H1 (cell line): ENCODE data around the gene TEX2. TPM values are rescaled to one million over a fixed set of nuclear protein-coding genes. Genes with fewer than 3 reads are reported as not detected.

Source experiments
- CTCF ChIA-PET: fragments of 300-600 bp; sonication (Branson Sonifier 250); formaldehyde crosslinking; loops from one replicate; lab custom pipeline; 2021; ENCODE audit not compliant: partially characterized antibody; lab: Charles Lee
- POLR2A ChIA-PET: fragments of 300-600 bp; sonication (Branson Sonifier 250); formaldehyde crosslinking; loops from one replicate; lab custom pipeline; 2021; ENCODE audit warnings: inconsistent platforms; ENCODE audit not compliant: partially characterized antibody; lab: Charles Lee
- DNase-seq, 2 experiments: peaks; one replicate each; pipeline versions ENCODE4 v3.0.0 to v3.0.0-alpha.2; 2010 to 2022; ENCODE audit warnings: low spot score in 2 of 2, low read depth in 1 of 2, mixed read lengths in 1 of 2
- FAIRE-seq: peaks from 2 replicates; lab custom pipeline; 2011; peaks lifted over from hg19 to GRCh38; lab: Jason Lieb, UNC
- H2AFZ ChIP-seq: 2 replicates; pipeline ENCODE4 v1.8.1; 2012; ENCODE audit warnings: low read length, inconsistent platforms
- H2AK5ac ChIP-seq: 2 replicates; pipeline ENCODE4 v1.6.1; 2013; ENCODE audit warnings: low read depth, low read length
- H2BK120ac ChIP-seq: replicated peaks from 2 replicates; pipeline ENCODE3; 2013; ENCODE audit warnings: low read depth, low read length, inconsistent platforms
- H2BK12ac ChIP-seq: 2 replicates; pipeline ENCODE4 v1.6.1; 2013; ENCODE audit warnings: low read depth, low read length
- H2BK15ac ChIP-seq: 2 replicates; pipeline ENCODE4 v1.6.1; 2013; ENCODE audit warnings: low read length
- H2BK20ac ChIP-seq: 2 replicates; pipeline ENCODE4 v1.6.1; 2013; ENCODE audit warnings: low read length
- H2BK5ac ChIP-seq: 2 replicates; pipeline ENCODE4 v1.6.1; 2013; ENCODE audit warnings: low read depth, low read length
- H3K14ac ChIP-seq: 2 replicates; pipeline ENCODE4 v1.6.1; 2013; ENCODE audit warnings: inconsistent platforms; ENCODE audit not compliant: insufficient read length
- H3K18ac ChIP-seq: 2 replicates; pipeline ENCODE4 v1.6.1; 2013; ENCODE audit warnings: low read length; ENCODE audit errors: extremely low read depth
- H3K23ac ChIP-seq: 2 replicates; pipeline ENCODE4 v1.6.1; 2013; ENCODE audit warnings: inconsistent platforms; ENCODE audit not compliant: insufficient read length
- H3K23me2 ChIP-seq: 2 replicates; pipeline ENCODE4 v1.6.1; 2013; ENCODE audit warnings: low read depth, low read length
- H3K27ac ChIP-seq: 2 replicates; pipeline ENCODE4 v1.6.1; 2011; ENCODE audit warnings: low read depth, low read length, inconsistent platforms
- H3K27me3 ChIP-seq, 4 experiments: replicated peaks in 1 of 4; 1 replicate in 1 of 4; 2 replicates in 3 of 4; pipeline versions ENCODE4 v1.6.1 to v1.8.1; 2011 to 2013; ENCODE audit warnings: low read length in 3 of 4, mild to moderate bottlenecking in 3 of 4, inconsistent platforms in 2 of 4, mixed read lengths in 2 of 4, moderate library complexity in 1 of 4; ENCODE audit not compliant: control insufficient read depth in 3 of 4, insufficient read depth in 3 of 4; ENCODE audit errors: extremely low read depth in 1 of 4
- H3K36me3 ChIP-seq, 4 experiments: 2 replicates each; pipeline versions ENCODE4 v1.6.1 to v1.8.1; 2011 to 2013; ENCODE audit warnings: mild to moderate bottlenecking in 4 of 4, low read length in 3 of 4, moderate library complexity in 2 of 4, control low read depth in 1 of 4, inconsistent platforms in 1 of 4; ENCODE audit not compliant: insufficient read depth in 4 of 4, control insufficient read depth in 2 of 4
- H3K4ac ChIP-seq: replicated peaks from 2 replicates; pipeline ENCODE3; 2013; ENCODE audit warnings: low read length, low read depth, mixed read lengths, inconsistent platforms; ENCODE audit not compliant: insufficient read length
- H3K4me1 ChIP-seq, 4 experiments: replicated peaks in 1 of 4; 1 replicate in 1 of 4; 2 replicates in 3 of 4; pipeline versions ENCODE4 v1.6.1 to v1.8.1; 2011 to 2013; ENCODE audit warnings: low read length in 3 of 4, inconsistent platforms in 2 of 4, mixed read lengths in 1 of 4; ENCODE audit not compliant: insufficient read depth in 4 of 4, control insufficient read depth in 3 of 4
- H3K4me2 ChIP-seq, 2 experiments: 2 replicates each; pipeline versions ENCODE4 v1.6.1 to v1.8.1; 2011 to 2013; ENCODE audit warnings: low read depth in 2 of 2, low read length in 2 of 2, control low read depth in 1 of 2, inconsistent platforms in 1 of 2, mild to moderate bottlenecking in 1 of 2; ENCODE audit not compliant: insufficient read depth in 1 of 2
- H3K4me3 ChIP-seq, 4 experiments: fragments of 200-600, 300-600 bp in 1 of 4; sonication (generic), shearing (Covaris generic), sonication (Bioruptor Twin) in 1 of 4; 2 replicates each; pipeline versions ENCODE4 v1.5.1 to v1.8.1; 2011 to 2016; ENCODE audit warnings: low read length in 4 of 4, low read depth in 3 of 4, control low read depth in 2 of 4, inconsistent platforms in 2 of 4, mild to moderate bottlenecking in 2 of 4, mixed read lengths in 1 of 4, moderate library complexity in 1 of 4; ENCODE audit not compliant: insufficient read depth in 2 of 4; ENCODE audit errors: extremely low read depth in 1 of 4
- H3K56ac ChIP-seq: replicated peaks from 2 replicates; pipeline ENCODE3; 2013; ENCODE audit warnings: low read depth, mild to moderate bottlenecking, mixed read lengths, low read length, inconsistent platforms; ENCODE audit not compliant: insufficient read length
- H3K79me1 ChIP-seq: 2 replicates; pipeline ENCODE4 v1.6.1; 2013; ENCODE audit warnings: low read depth, low read length, control low read depth
- H3K79me2 ChIP-seq, 2 experiments: 2 replicates each; pipeline versions ENCODE4 v1.6.1 to v1.8.1; 2012 to 2013; ENCODE audit warnings: low read length in 2 of 2, mild to moderate bottlenecking in 2 of 2, inconsistent platforms in 1 of 2; ENCODE audit not compliant: insufficient read depth in 2 of 2, control insufficient read depth in 1 of 2
- H3K9ac ChIP-seq, 4 experiments: replicated peaks in 1 of 4; 1 replicate in 1 of 4; 2 replicates in 3 of 4; pipeline versions ENCODE4 v1.6.1 to v1.8.1; 2011 to 2013; ENCODE audit warnings: low read depth in 3 of 4, low read length in 3 of 4, control low read depth in 2 of 4, mild to moderate bottlenecking in 2 of 4, moderate library complexity in 2 of 4, inconsistent platforms in 1 of 4; ENCODE audit errors: extremely low read depth in 1 of 4
- H3K9me3 ChIP-seq, 2 experiments: 2 replicates each; pipeline versions ENCODE4 v1.6.1 to v1.8.1; 2012 to 2013; ENCODE audit warnings: mild to moderate bottlenecking in 2 of 2, moderate library complexity in 2 of 2, control low read depth in 1 of 2, inconsistent platforms in 1 of 2, low read depth in 1 of 2, low read length in 1 of 2, mixed read lengths in 1 of 2; ENCODE audit not compliant: insufficient read depth in 2 of 2
- H4K20me1 ChIP-seq, 2 experiments: replicated peaks in 1 of 2; 2 replicates each; pipeline versions ENCODE3 to v1.8.1; 2011 to 2013; ENCODE audit warnings: inconsistent platforms in 2 of 2, low read length in 2 of 2, mild to moderate bottlenecking in 1 of 2; ENCODE audit not compliant: insufficient read depth in 2 of 2, control insufficient read depth in 1 of 2
- H4K5ac ChIP-seq: 2 replicates; pipeline ENCODE4 v1.6.1; 2013; ENCODE audit warnings: low read length, low read depth, mixed read lengths, inconsistent platforms; ENCODE audit not compliant: insufficient read length
- H4K8ac ChIP-seq: 2 replicates; pipeline ENCODE4 v1.8.0; 2013; ENCODE audit warnings: mild to moderate bottlenecking, moderate library complexity, low read length, inconsistent platforms; ENCODE audit not compliant: insufficient read depth; ENCODE audit errors: extremely low read depth
- H4K91ac ChIP-seq: replicated peaks from 2 replicates; pipeline ENCODE3; 2013; ENCODE audit warnings: low read length, mixed read lengths, inconsistent platforms; ENCODE audit not compliant: insufficient read length
- ASH2L ChIP-seq: fragments of 200-600, 300-600 bp; sonication (generic); IDR thresholded peaks from one replicate; pipeline ENCODE4 v1.7.1; 2017; ENCODE audit warnings: low read length
- CEBPB ChIP-seq: IDR thresholded peaks from 2 replicates; pipeline ENCODE4 v1.6.1; 2012; ENCODE audit warnings: low read depth, low read length
- CHD2 ChIP-seq: IDR thresholded peaks from 2 replicates; pipeline ENCODE4 v1.6.1; 2012; ENCODE audit warnings: low read length, improper control_type of control experiment
- EP300 ChIP-seq, 2 experiments: IDR thresholded peaks; 1 replicate in 1 of 2; 2 replicates in 1 of 2; pipeline ENCODE4 v1.6.1; 2011 to 2012; ENCODE audit warnings: low read depth in 2 of 2, low read length in 2 of 2, mild to moderate bottlenecking in 2 of 2, borderline replicate concordance in 1 of 2, inconsistent platforms in 1 of 2, moderate library complexity in 1 of 2
- KDM4A ChIP-seq: IDR thresholded peaks from one replicate; pipeline ENCODE4 v1.7.1; 2012; ENCODE audit warnings: low read depth, mild to moderate bottlenecking, moderate library complexity, low read length, inconsistent platforms; ENCODE audit not compliant: severe bottlenecking
- PHF8 ChIP-seq: fragments of 200-600 bp; sonication (generic); conservative IDR thresholded peaks from 2 replicates; pipeline ENCODE4 v1.7.1; 2012; ENCODE audit warnings: low read depth, mild to moderate bottlenecking, inconsistent platforms, low read length, moderate library complexity
- POLR2AphosphoS5 ChIP-seq: IDR thresholded peaks from 2 replicates; pipeline ENCODE4 v1.6.1; 2011; ENCODE audit warnings: low read depth, low read length
- RBBP5 ChIP-seq: IDR thresholded peaks from 2 replicates; pipeline ENCODE4 v1.7.1; 2012; ENCODE audit warnings: low read depth, mild to moderate bottlenecking, inconsistent platforms, low read length, moderate library complexity, borderline replicate concordance
- SAP30 ChIP-seq: fragments of 300-600 bp; sonication (generic); IDR thresholded peaks from 2 replicates; pipeline ENCODE4 v1.7.1; 2012; ENCODE audit warnings: low read length, moderate library complexity, mild to moderate bottlenecking, inconsistent platforms; ENCODE audit not compliant: insufficient read depth, insufficient replicate concordance
- SIN3A ChIP-seq, 2 experiments: IDR thresholded peaks in 1 of 2; conservative IDR thresholded peaks in 1 of 2; 2 replicates each; pipeline ENCODE4 v1.6.1; 2011 to 2012; ENCODE audit warnings: low read length in 2 of 2, improper control_type of control experiment in 1 of 2, low read depth in 1 of 2, mild to moderate bottlenecking in 1 of 2
- SIX5 ChIP-seq: IDR thresholded peaks from 2 replicates; pipeline ENCODE4 v1.6.1; 2011; ENCODE audit warnings: mild to moderate bottlenecking, low read depth, low read length
- SP1 ChIP-seq: IDR thresholded peaks from 2 replicates; pipeline ENCODE4 v1.6.1; 2011; ENCODE audit warnings: low read depth, low read length
- ZNF274 ChIP-seq: IDR thresholded peaks from 2 replicates; pipeline ENCODE4 v1.7.0; 2012; ENCODE audit warnings: low read length, borderline replicate concordance; ENCODE audit errors: extremely low read depth
- WGBS, 2 experiments: shearing (Covaris generic) in 1 of 2; methylation state at CpG; one replicate each; pipeline versions ENCODE4 v1.1.6 to v1.1.7; 2013 to 2015; ENCODE audit warnings: low lambda C conversion rate in 2 of 2, mixed read lengths in 2 of 2, inconsistent platforms in 1 of 2, low coverage in 1 of 2, missing lambda C conversion rate in 1 of 2; ENCODE audit not compliant: insufficient replicate concordance in 2 of 2, insufficient coverage in 1 of 2, insufficient read length in 1 of 2; ENCODE audit errors: extremely low coverage in 1 of 2, missing lambda C conversion rate in 1 of 2; 5-methylcytosine and 5-hydroxymethylcytosine counted together
- polyA plus RNA-seq, 7 experiments: library from polyadenylated mRNA; depleted of rRNA in 3 of 7; stranded (reverse) in 5 of 7; unstranded in 2 of 7; fragments of >200 nt in 5 of 7; fragments of 200-250 nt in 2 of 7; gene quantifications; 1 replicate in 5 of 7; 2 replicates in 1 of 7; 4 replicates in 1 of 7; pipeline versions ENCODE4 v1.2.1 to v1.2.3, GENCODE V29; 2011 to 2013; ENCODE audit warnings: missing spikeins in 2 of 7, mixed read lengths in 2 of 7
- total RNA-seq: library from RNA; stranded (reverse); fragmentation: NEBNext Ultra II Directional; extraction: Animal tissue kit (Norgen Biotek cat#: 25700); gene quantifications from 2 replicates; pipeline ENCODE4 v1.2.1, GENCODE V29; 2021
- TF ChIP-seq, protein P1 (sequence below): IDR thresholded peaks from 2 replicates; pipeline ENCODE4 v1.6.1; 2011; ENCODE audit warnings: low read depth, mild to moderate bottlenecking, low read length; ENCODE audit not compliant: insufficient read depth

The TEX2 gene
- total and polyA plus RNA-seq, 2 of the 8 experiments (the other 6 are each of a cell fraction or from before 2014, with no cell fraction given): 6.1 to 15.6 TPM

DNA sequence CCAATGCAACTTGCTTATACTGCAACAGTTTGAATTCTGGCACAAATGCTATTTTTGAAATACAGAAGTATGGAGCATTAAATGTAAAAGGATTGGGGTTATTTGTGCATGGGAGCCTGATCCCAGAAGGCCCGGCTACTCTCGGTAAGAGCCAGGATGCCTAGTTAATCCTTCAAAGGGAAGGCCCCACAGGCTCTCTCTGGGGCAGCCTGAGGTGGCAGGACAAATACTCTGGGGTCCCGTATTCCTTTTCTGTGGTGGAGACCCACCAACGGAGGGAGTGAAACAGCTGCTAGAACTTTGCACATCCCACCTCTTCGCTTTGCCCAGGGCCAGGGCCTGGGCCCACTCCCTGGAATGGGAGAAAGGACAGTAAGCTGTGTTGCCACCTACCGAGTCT, 163.5 kb downstream of the TEX2 start:
- Histone ChIP-seq H3K27me3 (no peaks in the 10 kb centered on the region), H3K4me1 (no peaks in the 10 kb centered on the region), H3K56ac (no peak overlapping the region), H3K14ac (no peak overlapping the region), H3K4me2 (no peak overlapping the region), H2BK15ac (no peak overlapping the region), H3K27ac (no peak overlapping the region), H3K79me1 (no peaks in the 10 kb centered on the region), H2BK12ac (no peak overlapping the region), H4K91ac (no peak overlapping the region), H3K23ac (no peak overlapping the region), H4K20me1 (no peaks in the 10 kb centered on the region), H3K4me3 (no peak overlapping the region), H3K18ac (no peak overlapping the region), H3K9me3 (no peaks in the 10 kb centered on the region; a peak in 1 of 4 replicates), H2BK5ac (no peak overlapping the region), H3K23me2 (no peaks in the 10 kb centered on the region), H3K79me2 (no peaks in the 10 kb centered on the region), H3K4ac (no peak overlapping the region), H3K36me3 (no peaks in the 10 kb centered on the region; a peak in 1 of 8 replicates), H4K5ac (no peak overlapping the region), H3K9ac (no peak overlapping the region), H2AK5ac (no peak overlapping the region), H2AFZ (no peak overlapping the region), H2BK120ac (no peak overlapping the region), H4K8ac (no peak overlapping the region; the same call in 1 of the 2 replicates), H2BK20ac (no peak overlapping the region)
- WGBS, 2 experiments: 90% methylated on average over 6 of the region's 6 CpGs; no CpG with 5 or more reads in 1 of the 2 experiments
- FAIRE-seq (no peak), DNase-seq (no peak)
- ChIA-PET CTCF (interaction anchor here (0.5 to 1.5 kb wide), 3 partner anchors 16 to 90 kb away, joined by 3 to 4 read pairs (median 4); no protein-coding TSS in a partner anchor), POLR2A (interaction anchor here (1.7 kb wide), 1 partner anchor 46 kb away, joined by 5 read pairs; no protein-coding TSS in a partner anchor)
- no peak for TF ChIP-seq SIX5
- TF ChIP-seq SP1: no peak
- TF ChIP-seq CEBPB: no peak
- no peak for TF ChIP-seq CHD2
- no peak for TF ChIP-seq KDM4A
- TF ChIP-seq ASH2L: no peak
- no peak for TF ChIP-seq ZNF274
- no peak for TF ChIP-seq SIN3A (conservative IDR thresholded peaks at IDR 0.05 in 1 of 2, IDR thresholded peaks at IDR 0.05 in 1 of 2; ENCODE audit: low read depth in 1 of 2, low read length in 2 of 2)
- no peak for TF ChIP-seq EP300 (IDR thresholded peaks at IDR 0.05; ENCODE audit: borderline replicate concordance in 1 of 2, low read depth in 2 of 2, low read length in 2 of 2)
- TF ChIP-seq, protein P1, sequence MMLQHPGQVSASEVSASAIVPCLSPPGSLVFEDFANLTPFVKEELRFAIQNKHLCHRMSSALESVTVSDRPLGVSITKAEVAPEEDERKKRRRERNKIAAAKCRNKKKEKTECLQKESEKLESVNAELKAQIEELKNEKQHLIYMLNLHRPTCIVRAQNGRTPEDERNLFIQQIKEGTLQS: no peak
- no peak for TF ChIP-seq RBBP5
- TF ChIP-seq PHF8: no peak
- no peak for TF ChIP-seq POLR2AphosphoS5
- no peak for TF ChIP-seq SAP30
